Daoy (cell line): ENCODE data around the gene BRAF. TPM values are rescaled to one million over a fixed set of nuclear protein-coding genes. Genes with fewer than 3 reads are reported as not detected.
A peak's percentile ranks its signal among the peaks of the same experiment; 100 is the strongest.
"Not testable (repeated sequence)": the region's sequence is repeated elsewhere in the genome, so short reads cannot be mapped to it uniquely, and the experiment has no call there.

Experiments
- DNase-seq: peaks from one replicate; pipeline ENCODE4 v3.0.0-alpha.2; 2015; ENCODE audit warnings: low read depth
- total RNA-seq: library from RNA; depleted of rRNA; stranded (reverse); fragments of >200 nt; shearing (Covaris generic); gene quantifications from 2 replicates; pipeline ENCODE4 v1.2.3, GENCODE V29; 2014

Gene BRAF
- total RNA-seq, 1 experiment from 2014 or later, result 5.1 TPM

GRCh38 chr7:140680886-140681285, 243.8 kb downstream of the BRAF start:
- DNase-seq, result no peak

DNA sequence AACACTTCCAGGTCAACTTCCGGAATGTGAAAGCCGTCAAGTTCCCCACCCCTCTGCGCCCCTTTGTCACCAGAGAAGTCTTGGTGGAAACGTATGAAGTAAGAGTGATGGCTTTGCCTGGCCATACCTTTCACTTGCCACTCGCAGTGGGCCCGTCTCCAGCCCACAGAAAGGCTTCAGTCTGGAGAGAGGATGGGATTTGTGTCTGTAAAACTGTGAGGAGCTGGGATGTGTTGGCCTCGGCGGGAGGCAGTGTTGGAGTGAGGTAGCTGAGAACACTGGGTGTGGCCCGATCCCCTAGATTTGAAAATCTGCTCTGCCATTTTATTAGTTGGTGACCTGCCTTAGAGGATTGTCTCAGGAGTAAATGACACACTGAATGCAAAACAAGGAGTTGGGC, 245.5 kb downstream of the BRAF start:
- DNase-seq, result no peak

GRCh38 chr7:140678816-140679130, 246.0 kb downstream of the BRAF start:
- no peak for DNase-seq

GRCh38 chr7:140678081-140678815, 246.5 kb downstream of the BRAF start:
- no peak for DNase-seq

- DNase-seq, result no peak
Observed at GRCh38 chr7:140677496-140677895, 247.2 kb downstream of the BRAF start.

- DNase-seq, result not testable (repeated sequence)
Observed at GRCh38 chr7:140676956-140677355, 247.8 kb downstream of the BRAF start.

- no peak for DNase-seq
Observed at GRCh38 chr7:140676306-140676705, 248.4 kb downstream of the BRAF start.

DNA sequence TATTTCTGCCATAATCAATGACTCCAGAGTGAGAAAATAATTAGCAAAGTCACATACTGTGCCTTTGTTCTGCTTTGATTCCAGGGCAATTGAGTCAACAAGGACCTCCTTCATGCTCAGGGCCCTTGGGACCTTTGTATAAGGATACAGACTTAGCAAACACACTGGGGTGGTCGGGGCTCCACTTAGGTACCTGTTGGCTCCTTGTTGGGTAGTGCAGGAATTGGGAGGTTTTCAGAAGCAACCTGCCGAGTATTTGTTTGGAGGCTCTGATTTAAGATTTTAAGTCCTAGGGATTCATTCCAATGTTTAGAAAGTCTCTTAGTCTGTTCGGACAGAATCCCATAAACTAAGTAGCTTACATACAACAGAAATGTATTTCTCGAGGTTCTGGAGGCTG, 249.0 kb downstream of the BRAF start:
- no peak for DNase-seq

- peak; percentile 51 for DNase-seq
Observed at GRCh38 chr7:140674899-140675701, 249.6 kb downstream of the BRAF start.

GRCh38 chr7:140674356-140674800, 250.4 kb downstream of the BRAF start:
- DNase-seq, result no peak

- DNase-seq, result no peak
Observed at GRCh38 chr7:140673774-140674155, 251.0 kb downstream of the BRAF start.

GRCh38 chr7:140673063-140673773, 251.5 kb downstream of the BRAF start:
- peak; percentile 41 for DNase-seq

DNA sequence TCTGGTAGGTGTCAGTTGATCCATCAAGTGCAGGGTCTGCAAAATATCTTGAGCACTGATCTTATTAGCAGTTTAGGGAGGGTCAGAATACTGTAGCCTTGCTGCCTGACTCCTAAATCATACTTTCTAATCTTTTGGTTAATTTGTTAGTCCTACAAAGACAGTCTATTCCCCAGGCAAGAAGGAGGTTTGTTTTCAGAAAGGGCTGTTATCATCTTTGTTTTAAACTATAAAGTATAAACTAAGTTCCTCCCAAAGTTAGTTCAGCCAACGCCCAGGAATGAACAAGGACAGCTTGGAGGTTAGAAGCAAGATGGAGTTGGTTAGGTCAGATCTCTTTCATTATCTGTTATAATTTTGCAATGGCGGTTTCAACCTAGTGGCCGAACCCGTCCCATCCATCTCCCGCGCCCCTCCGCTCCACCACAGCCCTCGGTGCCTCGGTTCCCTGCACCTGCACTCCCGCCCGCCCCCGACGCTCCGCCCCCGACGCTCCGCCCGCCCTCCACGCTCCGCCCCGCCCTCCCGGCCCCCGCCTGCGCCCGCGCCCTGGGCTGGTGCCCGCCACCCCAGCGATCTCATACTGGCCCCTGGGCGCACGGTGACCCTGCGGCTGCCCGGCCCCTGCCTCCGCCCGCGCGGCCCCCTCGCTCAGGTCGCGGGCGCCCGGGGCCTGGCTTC, 252.2 kb downstream of the BRAF start, which contains the start of gene ADCK2:
Gene ADCK2, plus strand, starts transcription at position 564 of the 681 bp plus-strand sequence. CDS start 386 bp downstream, outside the sequence.
- DNase-seq, result peak; percentile 48

DNA sequence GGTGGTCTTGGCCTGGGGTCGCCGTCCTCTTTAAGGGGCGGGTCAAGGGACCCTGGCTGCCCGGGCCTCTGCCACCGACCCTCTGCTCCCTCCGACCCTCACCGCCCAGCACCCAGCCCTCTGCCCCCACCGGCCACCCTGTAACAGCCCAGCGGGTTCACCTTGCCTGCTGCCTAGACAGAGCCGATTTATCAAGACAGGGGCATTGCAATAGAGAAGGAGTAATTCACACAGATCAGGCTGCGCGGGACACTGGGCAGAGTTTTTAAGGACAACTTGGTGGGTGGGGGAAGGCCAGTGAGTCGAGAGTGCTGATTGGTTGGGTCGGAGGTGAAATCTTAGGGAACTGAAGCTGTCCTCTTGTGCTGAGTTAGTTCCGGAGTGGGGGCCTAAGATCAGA, 252.8 kb downstream of the BRAF start:
- DNase-seq, result no peak

GRCh38 chr7:140670343-140670935, 254.3 kb downstream of the BRAF start:
- DNase-seq, result no peak

- not testable (repeated sequence) for DNase-seq
Observed at GRCh38 chr7:140669862-140670261, 254.9 kb downstream of the BRAF start.

DNA sequence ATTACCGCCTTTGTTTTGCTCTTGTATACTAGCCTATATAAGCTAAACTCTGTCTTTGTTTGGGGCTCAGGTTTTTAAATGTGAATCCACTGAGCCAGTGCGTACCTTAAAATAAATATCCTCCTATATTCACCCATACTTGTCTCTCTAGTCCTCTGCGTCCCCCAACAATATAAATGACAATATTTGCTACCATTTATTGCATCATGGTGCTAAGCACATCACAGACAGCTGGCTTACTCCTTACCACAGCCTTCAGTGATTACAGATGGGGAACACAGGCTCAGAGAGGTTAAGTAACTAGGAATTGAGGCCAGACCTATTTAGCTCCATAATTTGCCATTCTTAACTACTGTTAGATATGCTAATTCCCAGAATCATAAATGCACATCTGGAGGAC, 255.4 kb downstream of the BRAF start:
- no peak for DNase-seq
